Measurements from ENCODE around the gene HECTD2.
"Not testable (repeated sequence)": the region's sequence is repeated elsewhere in the genome, so short reads cannot be mapped to it uniquely, and the experiment has no call there.

The HECTD2 gene

DNA sequence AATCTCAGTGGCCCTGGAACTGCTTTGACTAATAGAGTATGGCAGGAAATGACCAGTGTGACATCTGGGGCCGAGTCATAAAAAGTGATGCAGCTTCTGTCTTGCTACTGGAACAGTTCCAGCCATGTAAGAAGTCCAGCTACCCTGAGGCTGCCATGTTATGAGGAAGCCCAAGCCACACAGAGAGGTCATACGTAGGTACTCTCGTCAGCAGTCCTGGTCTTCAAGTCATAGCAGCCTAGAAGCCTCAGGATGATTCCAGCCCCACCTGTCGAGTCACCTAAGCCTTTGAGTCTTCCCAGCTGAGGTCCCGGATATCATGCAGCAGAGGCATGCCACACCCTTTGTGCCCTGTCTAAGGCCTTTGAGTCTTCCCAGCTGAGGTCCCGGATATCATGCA, 130.6 kb downstream of the HECTD2 start:
- no peak for DNase-seq

DNA sequence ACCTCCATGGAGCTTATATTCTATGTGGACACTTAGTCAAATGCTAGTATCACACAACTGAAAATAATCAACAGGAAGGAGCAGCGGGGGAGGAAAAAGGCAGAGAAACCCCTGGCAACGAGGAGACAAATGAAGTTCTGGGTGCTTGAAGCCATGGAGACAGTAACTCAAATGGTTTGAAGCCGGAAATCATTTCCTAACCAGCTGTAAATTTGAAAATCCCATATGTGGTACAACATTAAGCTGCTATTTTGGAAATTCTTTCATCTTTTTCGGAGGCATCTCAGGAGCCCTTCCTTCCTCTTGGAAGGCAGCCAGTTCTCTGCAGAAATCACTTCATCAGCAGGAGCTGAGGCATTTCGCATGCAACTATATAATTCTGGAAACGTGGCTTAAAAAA, 131.3 kb downstream of the HECTD2 start:
- DNase-seq: no peak

DNA sequence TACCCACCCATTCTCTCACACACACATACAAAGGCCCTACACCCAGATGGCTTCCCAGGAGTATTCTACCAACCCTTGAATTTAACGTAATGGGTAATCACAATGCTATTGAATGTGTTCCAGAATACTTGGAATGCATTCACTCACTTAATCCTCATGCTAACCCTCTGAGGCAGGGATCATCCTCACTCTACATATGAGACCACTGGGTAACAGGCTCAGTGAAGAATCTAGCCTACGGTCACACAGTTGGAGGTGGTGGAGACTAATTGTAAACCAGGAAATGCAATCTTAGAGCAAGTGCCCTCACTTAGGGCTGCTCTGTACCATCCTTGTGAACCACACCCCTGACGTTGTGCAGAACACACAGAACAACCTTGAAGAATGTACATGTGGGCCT, 135.2 kb downstream of the HECTD2 start:
- DNase-seq: no peak

DNA sequence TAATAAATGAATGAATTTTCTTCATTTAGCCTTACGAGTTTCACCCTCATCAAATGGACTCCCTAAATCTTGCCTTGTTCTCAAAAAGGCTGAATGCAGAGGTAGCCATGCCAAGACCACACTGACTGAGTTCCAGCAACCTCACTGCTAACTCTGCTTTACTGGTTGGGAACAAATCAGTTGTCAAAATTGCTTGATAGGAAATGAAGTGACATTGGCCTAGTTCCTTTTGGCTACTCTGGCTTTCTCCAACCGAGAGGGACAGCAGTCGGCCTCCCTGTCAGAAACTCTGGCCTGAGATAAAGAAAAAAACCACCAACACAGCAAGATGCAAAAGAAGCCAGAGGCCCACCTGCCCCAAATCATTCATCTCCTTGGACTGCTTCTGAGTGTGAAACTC, 135.7 kb downstream of the HECTD2 start:
- no peak for DNase-seq

DNA sequence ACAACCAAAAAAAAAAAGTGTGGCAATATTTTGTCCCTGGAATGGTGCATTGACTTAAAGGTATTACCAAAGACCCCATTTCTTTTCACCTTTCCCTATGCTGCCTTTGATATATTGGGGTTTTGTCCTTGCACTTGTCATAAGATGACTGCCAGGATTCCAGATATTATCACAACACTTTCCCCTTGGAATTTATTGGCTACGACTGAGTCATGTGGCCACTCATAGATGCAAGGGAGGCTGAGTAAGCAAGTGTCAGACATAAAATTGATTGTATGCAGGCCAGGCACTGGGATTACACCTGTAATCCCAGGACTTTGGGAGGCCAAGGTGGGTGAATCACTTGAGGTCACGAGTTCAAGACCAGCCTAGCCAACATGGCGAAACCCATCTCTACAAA, 139.1 kb downstream of the HECTD2 start:
- no peak for DNase-seq

DNA sequence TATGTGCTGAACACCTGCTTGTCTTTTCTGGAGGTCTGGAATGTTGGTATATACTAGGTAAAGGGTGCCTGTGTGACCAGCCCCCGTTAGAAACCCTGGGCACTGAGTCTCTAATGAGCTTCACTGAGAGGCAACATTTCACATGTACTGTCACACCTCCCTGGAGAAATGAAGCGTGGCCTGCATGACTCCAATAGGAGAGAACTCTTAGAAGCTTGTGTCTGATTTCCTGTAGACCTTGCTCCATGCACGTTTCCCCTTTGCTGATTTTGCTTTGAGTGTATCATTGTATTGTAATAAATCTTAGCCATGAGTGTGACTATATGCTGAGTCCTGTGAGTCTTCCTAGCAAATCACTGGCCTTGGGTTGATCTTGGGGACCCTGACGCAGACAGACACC, 139.9 kb downstream of the HECTD2 start:
- DNase-seq: no peak

DNA sequence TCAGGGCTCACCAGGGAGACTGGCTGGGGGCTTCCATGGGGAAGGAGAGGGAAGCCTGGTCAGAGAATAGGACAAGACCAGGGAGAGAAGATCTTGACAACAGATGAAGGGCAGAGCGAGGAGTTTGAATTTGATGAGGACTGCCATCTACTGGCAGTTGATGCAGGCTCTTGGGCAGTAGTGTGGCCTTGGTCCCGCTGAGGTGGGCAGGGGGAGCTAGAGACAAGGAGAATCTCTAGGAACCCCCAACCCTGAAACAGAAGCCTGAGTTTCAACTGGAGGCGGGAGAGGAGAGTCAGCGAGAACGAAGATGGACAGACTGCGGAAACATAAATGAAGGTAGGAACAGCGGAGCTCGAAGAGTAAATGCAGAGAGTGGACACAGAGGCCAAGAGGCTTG, 141.7 kb downstream of the HECTD2 start:
- no peak for DNase-seq

DNA sequence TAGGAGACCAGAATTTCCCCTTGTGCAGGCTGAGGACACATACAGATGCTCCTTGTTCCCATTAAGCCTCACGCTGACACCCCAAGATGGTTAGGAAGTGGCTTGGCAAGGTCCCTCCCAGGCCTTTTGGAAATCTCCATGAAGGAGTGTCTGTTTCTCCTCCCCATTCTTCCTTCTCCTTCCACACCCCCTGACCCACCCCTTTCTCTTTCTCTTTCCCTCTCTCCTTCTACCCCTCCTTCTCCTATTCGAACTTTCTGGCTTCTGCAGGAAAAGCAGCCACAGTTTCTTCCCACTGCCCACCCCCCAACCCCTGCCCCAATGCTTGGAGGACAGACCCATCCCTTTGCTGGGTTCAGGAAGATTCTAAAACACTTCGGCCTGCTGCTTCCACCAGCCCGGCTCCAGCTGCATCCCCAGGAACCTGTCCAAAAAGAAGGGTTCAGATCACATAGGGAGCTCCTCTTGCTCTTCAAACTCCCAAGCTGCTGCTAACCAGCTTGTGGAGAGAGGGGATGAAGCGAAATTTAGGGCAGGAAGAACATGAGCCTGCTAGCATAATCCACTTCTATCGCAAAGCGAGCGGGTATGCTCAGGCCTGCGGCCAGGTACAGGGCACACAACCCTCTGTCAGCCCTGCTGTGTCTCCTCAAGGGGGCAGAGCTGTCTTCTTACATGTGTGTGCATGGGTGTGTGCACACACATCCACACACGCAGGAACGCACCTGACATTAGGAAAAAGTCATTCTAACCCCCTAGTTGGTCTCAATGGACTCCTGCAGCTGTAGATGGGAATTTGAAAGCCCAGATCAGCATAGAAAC, 142.3 kb downstream of the HECTD2 start:
- DNase-seq: no peak

DNA sequence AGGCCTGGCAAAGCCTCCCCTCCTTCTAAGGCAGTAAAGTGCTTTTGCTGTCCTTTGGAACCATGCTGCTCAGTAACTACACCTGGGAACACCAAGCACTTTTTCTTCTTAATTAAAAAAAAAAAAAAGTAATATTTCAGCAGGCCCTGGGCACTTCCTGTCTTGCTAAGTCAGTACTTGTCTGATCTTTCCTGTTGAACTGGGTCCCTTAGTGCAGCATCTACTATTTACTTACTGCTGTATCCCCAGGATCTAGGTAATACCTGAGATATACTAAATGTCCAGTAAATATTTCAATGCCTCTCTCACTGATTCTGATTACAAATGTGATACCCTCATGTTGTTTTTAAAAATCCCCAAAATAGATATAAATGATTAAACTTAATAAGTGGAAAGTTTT, 145.3 kb downstream of the HECTD2 start:
- DNase-seq: no peak

DNA sequence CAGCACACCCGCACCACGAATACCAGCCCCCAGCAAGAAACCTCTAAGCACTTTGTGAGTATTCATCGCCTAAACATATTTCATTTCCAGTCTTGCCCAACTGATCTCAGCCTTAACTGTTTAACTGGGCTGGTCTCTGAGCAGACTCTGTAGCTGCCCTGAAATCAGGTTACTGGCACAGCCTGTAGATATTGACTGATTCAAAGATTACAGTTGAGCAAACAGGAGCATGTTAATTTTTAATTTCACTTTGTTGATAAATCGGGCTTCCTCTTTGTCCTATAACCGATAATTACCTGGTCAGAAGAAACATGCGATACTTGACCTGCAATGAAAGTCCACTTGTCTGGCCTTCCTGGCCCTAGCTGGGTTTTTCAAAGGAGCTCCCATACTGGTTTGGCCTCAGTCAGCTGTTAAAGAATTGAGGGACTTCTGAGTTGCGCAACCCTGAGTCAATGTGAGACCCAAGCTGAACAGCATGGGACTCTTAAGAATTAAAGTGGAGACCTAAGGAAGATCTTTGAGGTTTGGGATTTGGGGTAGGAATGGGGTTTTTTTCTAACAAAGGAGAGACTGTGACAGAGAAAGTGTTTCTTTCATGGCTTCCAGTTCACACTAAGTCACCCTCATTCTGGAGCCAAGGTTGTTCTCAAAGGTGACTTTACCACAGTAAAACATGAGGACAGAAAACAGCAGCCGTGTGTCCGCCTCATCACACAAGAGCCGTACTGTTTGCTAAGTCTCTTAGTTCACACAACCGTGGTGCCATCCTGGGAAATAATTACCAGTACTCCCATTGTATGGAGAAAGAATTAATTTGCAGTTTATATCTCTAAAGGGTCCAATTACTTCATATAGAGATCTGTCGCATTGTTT, 146.8 kb downstream of the HECTD2 start:
- peak; percentile 6 for DNase-seq

DNA sequence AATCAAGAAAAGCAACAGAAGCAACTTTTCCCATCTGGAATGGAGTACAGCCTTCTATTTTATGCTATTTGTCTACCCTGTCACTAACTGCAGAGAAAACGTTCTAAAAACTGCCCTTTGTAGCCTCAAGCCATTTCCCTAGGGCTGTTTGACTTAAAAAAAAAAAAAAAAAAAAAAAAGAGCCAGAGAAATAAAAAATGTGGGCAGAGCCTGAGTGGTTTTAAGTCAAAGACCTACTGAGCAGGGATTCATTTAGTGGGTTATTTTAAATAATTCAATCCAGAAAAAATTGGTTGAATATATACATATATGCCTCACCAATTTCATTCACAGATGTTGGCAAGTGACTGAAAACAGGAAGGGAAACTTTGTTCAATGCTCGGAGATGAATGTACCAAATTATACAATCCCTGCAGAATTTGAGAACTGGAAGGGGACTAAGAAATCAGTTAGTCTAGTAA, 147.5 kb downstream of the HECTD2 start:
- no peak for DNase-seq

DNA sequence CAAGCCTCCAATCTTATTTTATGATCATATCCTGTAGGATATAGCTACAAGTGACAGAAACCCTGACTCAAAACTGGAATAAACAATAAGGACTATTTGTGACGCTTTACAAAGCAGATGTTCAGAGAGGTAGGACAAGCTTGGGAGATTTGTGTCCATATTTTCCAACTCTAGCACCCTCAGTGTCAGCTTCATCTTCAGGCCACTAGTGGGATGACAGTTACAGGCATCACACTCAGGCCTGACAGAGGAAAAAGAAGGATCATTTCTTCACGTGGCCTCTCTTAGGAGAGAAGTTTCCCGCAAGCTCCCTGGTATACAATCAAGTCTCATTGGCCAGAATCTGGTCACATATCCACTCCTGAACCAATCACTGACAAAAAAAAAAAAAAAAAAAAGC, 148.3 kb downstream of the HECTD2 start:
- DNase-seq: no peak

DNA sequence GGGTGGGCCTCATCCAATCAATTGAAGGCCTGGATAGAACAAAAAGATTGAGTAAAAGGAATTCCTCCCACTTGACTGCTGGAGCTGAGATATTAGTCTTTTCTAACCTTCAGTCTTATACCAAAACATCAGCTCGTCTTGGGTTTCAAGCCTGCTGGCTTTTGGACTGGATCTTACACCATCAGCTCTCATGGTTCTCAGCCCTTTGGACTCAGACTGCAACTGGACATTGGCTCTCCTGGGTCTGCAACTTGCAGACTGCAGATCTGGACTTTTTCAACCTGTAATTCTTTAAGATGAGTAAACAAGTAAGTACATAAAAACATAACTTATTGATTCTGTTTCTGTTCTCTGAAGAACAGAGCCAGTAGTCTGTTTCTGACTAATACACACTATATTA, 149.0 kb downstream of the HECTD2 start:
- no peak for DNase-seq

DNA sequence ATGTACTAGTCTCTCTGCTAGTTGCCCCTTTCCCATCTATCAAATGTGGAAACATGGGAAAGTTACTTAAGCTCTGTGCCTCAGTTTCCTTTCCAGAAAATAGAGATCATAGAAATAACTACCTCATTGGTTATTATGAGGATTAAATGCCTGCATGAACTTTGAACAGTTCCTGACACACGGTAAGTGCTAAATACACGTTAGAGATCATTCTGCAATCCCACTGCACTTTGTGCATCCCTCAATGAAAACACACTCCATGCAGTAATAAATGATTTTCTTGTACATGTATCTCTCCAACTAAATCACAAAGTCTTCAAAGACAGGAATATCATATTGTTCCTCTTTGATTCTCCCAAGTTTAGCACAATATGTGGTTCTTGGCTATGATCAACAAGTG, 149.6 kb downstream of the HECTD2 start:
- no peak for DNase-seq

DNA sequence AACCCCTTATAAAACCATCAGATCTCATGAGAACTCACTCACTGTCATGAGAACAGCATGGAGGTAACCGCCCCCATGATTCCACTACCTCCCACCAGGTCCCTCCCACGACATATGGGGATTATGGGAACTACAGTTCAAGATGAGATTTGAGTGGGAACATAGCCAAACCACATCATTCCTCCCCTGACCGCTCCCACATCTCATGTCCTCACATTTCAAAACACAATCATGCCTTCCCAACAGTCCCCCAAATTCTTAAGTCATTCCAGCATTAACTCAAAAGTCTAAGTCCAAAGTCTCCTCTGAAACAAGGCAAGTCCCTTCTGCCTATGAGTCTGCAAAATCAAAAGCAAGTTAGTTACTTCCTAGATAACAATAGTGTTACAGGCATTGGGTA, 150.7 kb downstream of the HECTD2 start:
- not testable (repeated sequence) for DNase-seq

DNA sequence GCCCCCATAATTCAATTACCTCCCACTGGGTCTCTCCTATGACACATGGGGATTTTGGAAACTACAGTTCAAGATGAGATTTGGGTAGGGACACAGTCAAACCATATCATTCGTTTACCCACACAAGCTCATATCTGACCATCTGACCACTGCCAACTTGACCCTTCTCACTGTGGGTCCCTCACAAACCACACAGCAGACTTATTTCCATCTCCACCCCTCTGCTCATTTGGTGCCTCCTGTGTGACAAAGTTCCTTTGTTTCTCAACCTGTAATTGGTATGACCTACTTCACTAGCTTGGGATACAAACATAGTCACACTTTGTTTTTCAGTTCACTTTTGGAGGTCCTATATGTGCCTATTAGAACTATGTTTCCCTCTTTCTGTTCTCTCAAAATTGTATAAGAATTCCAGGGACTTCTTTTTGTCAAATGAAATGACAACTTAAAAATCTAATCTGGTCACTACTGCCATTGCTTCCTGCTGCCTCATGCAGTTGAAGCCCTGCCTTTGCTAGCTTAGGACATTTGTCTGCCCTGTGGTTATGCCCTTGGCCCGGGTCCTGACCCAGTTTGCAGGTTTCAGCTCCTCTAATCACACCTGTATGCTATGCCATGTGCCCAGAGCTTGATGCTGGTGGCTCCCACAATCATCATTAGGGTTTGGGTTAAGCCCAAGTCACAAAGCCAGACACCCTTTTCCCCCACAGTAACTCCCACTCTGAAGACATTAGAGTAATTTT, 152.9 kb downstream of the HECTD2 start:
- DNase-seq: no peak

DNA sequence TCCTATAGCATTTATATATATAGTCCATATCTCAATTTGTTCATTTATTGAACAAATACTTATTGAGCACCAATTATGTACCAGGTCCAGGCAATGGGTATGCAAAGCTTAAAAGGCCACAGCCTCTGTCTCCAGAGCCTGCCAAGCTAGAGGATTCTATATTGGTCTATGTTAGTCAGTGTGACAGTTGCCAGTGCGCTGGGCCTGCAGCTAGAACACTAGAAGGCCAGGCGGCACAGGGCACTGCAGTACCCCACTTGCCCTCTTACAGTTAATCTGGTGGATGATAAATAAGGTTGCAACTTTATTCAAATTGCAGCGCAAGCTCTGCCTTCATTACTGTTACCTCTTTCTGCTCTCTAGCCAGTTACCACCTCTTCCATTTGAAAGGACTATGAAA, 153.9 kb downstream of the HECTD2 start:
- no peak for DNase-seq
